Measurements from ENCODE around the gene PLSCR3.

The PLSCR3 gene

DNA sequence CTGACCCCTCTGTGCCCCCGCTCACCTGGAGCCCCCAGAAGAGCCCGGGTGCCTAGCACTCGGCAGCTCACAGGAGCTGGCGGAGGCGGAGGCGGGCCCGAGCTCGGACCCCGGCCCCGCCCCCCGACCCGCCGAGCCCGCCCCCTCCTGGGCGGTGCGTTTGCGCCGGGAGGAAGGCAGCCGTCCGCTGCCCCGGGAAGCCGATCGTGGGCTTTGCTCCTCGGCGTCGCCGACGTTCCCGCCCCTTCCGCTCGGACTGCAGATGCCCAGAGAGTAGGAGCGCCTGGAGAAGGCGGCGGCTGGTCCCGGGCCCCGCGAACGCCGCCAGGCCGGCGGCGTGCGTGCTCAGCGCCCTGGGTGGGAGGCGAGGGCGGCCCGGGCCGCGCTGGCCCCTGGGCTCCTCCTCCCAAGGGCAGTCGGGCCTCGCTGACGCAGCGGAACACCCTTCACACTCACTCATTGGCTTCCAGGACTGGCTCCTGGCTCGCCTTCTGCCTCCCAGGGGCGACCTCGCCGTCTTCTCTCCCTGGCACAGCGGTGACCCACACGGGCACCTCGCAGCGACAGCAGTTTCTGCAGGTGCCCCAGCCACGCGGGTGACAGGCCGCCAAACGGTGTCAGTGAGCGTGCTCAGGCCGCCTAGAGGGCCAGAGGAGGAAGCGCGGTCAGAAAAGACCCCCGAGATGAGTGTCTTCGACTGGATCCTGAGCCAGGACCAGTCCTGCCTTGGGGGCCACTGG lies at the start of gene PLSCR3:
Gene PLSCR3 (minus strand): TSS at position 74 of the 740 bp plus-strand sequence. CDS start 415 bp downstream, outside the sequence.
- peak; percentile 65 to 83 for DNase-seq (ENCODE audit: low read depth in 2 of 2)

DNA sequence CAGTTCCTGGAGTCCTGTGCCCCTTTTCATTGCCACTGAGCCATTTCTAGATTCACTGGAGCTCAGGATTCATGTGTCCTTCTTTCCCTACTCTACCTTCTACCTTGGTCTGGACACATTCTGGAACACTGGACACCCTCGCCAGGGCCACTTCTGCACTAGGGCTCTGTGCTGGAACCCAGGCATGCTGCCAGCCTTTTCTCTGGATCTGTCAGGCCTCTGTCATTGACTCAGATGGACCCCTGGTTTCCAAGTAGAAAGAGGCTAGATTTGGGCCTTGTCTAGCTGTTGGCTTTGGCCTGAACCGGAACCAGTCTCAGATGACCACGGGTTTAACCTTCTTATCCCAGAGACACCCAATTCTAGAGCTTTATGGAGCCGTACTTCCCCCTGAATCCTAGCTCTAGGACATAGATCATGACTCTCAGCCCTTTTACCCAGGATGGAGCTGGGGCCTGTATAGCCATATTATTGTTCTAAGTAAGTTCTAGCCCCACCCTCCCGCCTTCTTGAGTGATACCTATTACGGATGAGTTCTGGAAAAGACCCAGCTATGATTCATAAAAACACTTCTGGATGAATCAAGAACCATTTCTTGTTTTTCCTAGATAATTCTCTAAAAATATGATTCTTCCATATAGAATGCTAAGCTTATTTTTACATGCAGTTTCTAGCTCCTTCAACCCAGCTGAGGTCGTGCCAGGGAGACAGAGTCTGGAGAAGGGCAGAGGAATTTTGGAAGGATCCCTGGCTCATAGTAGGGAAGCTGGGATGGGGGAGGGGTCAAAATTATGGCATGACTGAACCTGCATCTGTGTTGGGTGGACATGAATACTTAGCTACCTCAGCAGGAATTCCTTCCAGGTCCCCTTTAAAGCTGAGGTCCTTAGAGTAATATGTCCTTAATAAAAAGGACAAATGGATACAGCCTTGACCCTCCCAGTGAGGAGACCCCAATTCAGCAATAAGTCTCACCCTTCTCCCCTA lies 49.5 kb upstream of the PLSCR3 start:
- no peak for DNase-seq (ENCODE audit: low read depth in 2 of 2)

DNA sequence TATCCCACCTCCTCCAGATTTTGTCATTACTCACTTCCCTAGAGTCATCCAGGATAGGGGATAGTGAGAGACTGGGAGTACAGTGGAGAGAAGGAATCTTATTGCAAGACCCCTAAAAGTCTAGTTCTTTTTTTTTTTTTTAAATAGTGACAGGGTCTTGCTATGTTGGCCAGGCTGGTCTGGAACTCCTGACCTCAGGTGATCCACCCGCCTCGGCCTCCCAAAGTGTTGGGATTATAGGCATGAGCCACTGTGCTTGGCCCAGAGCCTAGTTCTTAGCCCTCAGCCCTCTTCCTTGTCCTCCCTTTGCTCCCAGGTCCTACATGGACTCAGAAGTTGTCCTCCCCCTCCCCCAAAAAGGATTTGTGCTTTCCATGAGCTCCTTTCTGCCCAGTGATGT lies 47.8 kb upstream of the PLSCR3 start:
- no peak for DNase-seq (ENCODE audit: low read depth in 2 of 2)

- no peak for DNase-seq (ENCODE audit: low read depth in 2 of 2)
These were observed 46.9 kb upstream of the PLSCR3 start for GRCh38 chr17:7441266-7441665.

DNA sequence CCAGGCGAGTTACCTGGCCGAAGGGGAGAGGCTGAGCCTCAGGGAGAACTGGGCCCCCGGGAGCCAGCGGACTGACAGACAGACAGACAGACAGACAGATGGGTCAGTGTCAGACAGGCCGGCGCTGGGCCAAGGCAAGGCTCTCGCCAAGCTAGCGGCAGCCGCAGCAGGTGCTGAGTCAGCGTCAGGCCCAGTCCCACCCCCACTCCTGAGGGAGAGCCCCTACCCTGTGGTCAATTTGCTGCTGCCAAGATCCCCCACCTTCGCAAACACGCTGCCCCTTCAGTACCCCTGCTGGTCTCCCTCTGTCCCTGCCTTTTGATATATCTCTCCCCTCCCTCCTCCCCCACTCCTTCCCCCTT lies 46.5 kb upstream of the PLSCR3 start:
- DNase-seq (ENCODE audit: low read depth in 2 of 2), result no peak

GRCh38 chr17:7440113-7440833 lies 45.9 kb upstream of the PLSCR3 start:
- no peak for DNase-seq (ENCODE audit: low read depth in 2 of 2)

DNA sequence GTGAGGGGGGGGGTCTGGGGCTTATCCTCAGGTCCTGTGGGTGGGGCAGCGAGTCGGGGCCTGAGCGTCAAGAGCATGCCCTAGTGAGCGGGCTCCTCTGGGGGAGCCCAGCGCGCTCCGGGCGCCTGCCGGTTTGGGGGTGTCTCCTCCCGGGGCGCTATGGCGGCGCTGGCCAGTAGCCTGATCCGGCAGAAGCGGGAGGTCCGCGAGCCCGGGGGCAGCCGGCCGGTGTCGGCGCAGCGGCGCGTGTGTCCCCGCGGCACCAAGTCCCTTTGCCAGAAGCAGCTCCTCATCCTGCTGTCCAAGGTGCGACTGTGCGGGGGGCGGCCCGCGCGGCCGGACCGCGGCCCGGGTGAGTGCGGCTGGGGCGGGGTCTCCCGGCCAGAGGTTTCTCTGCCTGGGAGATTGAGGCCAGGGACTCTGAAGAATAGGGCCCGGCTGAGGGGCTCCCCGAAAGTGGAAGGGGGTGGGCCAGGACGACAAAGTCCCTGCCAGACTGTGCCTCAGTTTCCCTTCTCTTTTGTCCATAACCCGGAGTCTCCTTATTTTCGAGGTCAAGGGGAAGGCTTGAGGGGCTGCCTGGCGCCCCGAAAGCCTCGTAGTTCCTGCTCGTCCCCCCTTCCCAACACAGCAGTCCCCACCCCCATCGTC lies 45.3 kb upstream of the PLSCR3 start, which contains the start of gene FGF11:
Gene FGF11 (plus strand): TSS at position 51 of the 651 bp plus-strand sequence. CDS start 109 bp downstream, at position 160.
- no peak for DNase-seq (ENCODE audit: low read depth in 2 of 2)

GRCh38 chr17:7438656-7439460 lies 44.5 kb upstream of the PLSCR3 start:
- no peak for DNase-seq (ENCODE audit: low read depth in 2 of 2)

DNA sequence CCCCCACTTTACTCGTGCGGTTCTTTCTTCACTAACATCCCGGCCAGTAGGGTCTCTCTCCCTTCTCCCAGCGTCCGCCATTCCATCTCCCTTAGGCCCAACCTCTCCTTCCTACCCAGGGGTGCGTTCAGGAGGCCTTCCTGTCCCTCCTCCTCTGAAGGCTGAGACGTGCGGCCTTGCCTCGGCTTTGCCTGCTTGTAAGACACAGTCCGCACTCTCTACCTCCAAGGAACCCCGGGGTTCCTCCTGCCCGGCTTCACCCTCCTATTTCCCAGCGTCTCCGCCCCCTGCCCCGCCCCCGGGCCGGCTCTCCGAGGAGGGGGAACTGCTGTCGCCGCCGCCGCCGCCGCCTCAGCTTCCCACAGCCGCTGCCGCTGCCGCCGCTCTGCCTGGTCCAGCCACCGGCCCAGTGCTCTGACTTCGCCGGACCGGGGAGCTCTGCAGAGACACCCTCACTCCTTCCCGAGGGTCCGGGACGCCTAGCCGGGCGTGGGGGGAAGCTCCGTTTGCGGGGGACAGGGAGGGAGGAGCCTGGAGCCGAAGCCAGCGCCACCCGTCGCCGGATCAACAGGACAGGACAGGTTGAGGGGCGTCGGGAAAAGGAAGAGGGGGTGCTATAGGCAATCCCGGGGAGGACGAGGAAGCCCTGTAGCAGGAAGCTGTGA lies 43.8 kb upstream of the PLSCR3 start:
- peak in 1 of 2 experiments; percentile 67 for DNase-seq (ENCODE audit: low read depth in 2 of 2)

- no peak for DNase-seq (ENCODE audit: low read depth in 2 of 2)
These were observed 43.1 kb upstream of the PLSCR3 start for GRCh38 chr17:7437369-7437863.

GRCh38 chr17:7436556-7437368 lies 42.4 kb upstream of the PLSCR3 start:
- peak; percentile 57 to 73 for DNase-seq (ENCODE audit: low read depth in 2 of 2)

DNA sequence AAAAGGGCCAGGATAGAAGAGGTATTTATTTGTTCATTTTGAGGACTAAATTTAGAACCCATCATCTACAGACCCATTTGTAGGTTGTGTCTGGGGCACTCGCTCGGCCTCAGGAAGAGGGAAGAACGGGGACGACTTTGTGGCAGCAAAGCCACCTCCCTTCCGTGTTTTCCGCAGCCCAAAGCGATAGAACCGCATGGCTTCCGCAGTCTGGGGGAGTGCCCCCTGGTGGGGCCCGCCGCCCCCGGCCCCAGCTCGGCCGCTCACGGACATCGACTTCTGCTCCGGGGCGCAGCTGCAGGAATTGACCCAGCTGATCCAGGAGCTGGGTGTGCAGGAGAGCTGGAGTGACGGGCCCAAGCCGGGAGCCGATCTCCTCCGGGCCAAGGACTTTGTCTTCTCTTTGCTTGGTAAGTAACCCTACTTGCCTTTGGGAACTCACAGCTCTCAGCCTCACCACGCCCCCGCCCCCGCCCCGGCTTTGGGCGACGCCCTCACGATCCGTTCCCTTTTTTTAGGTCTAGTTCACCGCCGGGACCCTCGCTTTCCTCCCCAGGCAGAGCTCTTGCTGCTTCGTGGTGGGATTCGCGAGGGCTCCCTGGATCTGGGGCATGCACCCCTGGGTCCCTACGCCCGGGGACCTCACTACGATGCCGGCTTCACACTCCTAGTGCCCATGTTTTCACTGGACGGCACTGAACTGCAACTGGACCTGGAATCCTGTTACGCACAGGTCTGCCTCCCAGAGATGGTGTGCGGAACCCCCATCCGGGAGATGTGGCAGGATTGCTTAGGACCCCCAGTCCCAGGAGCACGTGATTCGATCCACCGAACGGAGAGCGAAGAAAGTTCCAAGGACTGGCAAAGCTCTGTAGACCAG lies 41.6 kb upstream of the PLSCR3 start:
- peak in 1 of 2 experiments; percentile 56 for DNase-seq (ENCODE audit: low read depth in 2 of 2)

DNA sequence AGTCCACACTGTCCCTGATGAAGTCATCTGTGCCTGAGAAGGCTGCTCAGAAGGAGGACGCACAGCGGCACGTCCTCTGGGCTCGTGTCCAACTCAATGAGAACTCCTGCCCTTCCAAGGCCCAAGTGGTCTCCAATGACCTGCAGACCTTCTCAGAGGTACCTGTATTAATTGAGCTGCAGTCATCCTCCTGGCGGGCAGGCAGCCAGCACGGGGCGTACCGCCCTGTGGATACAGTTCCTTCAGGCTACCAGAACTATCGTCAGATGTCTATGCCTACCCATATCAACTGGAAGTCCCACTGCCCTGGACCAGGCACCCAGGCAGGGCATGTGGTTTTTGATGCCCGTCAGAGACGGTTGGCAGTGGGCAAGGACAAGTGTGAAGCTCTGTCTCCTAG lies 38.0 kb upstream of the PLSCR3 start:
- no peak for DNase-seq (ENCODE audit: low read depth in 2 of 2)

GRCh38 chr17:7431231-7431630 lies 36.9 kb upstream of the PLSCR3 start:
- DNase-seq (ENCODE audit: low read depth in 2 of 2), result no peak

DNA sequence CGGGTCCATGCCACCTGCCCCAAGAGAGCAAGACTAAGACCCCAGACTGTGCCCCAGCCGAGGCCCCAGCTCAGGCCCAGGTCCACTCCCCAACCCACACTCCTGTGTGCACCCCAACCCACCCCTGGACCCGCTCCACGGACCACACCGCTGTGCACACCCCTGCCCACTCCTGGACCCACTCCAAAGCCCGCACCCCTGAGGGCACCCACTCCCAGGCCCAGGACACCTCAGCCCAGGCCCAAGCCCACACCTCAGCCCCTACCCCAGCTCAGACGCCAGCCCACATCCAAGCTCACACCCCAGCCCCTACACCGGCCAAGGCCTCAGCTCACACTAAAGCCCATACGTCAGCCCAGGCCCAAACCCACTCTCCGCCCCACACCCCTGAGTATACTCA lies 35.4 kb upstream of the PLSCR3 start:
- no peak for DNase-seq (ENCODE audit: low read depth in 2 of 2)

GRCh38 chr17:7428557-7428956 lies 34.2 kb upstream of the PLSCR3 start, which contains the start of gene SPEM3:
TSS of gene SPEM3 (plus strand) at chr17:7428857. CDS start at chr17:7428903, 46 bp downstream.
- no peak for DNase-seq (ENCODE audit: low read depth in 2 of 2)

- no peak for DNase-seq (ENCODE audit: low read depth in 2 of 2)
These were observed 33.2 kb upstream of the PLSCR3 start for GRCh38 chr17:7427549-7427948.

Data from stimulated activated CD4-positive, alpha-beta T cell treated with anti-CD3 and anti-CD28 coated beads, Interleukin-12 subunit alpha, Interleukin-12 subunit beta, amount 100 ng/mL, for 24 hours (primary cell).